Endodermal cell (in vitro differentiated cells): ENCODE data around the gene EP300. TPM values are rescaled to one million over a fixed set of nuclear protein-coding genes. Genes with fewer than 3 reads are reported as not detected.

Source experiments
- DNase-seq: peaks from one replicate; pipeline ENCODE4 v3.0.0-alpha.2; 2017
- H3K27ac ChIP-seq: 2 replicates; pipeline ENCODE4 v1.5.1; 2013; ENCODE audit warnings: mild to moderate bottlenecking, low read depth, low read length, moderate library complexity
- H3K27me3 ChIP-seq: 2 replicates; pipeline ENCODE4 v1.6.1; 2013; ENCODE audit warnings: mild to moderate bottlenecking, low read length, moderate library complexity; ENCODE audit not compliant: insufficient read depth, control insufficient read depth, poor library complexity, severe bottlenecking
- H3K36me3 ChIP-seq: 2 replicates; pipeline ENCODE4 v1.7.0; 2013; ENCODE audit warnings: mild to moderate bottlenecking, low read length, moderate library complexity; ENCODE audit not compliant: control insufficient read depth, insufficient read depth
- H3K4me1 ChIP-seq: one replicate; pipeline ENCODE4 v1.7.0; 2013; ENCODE audit warnings: low read length; ENCODE audit not compliant: control insufficient read depth, insufficient read depth
- H3K4me3 ChIP-seq: 2 replicates; pipeline ENCODE4 v1.5.1; 2013; ENCODE audit warnings: mild to moderate bottlenecking, low read length, moderate library complexity
- H3K9ac ChIP-seq: 2 replicates; pipeline ENCODE4 v1.6.1; 2013; ENCODE audit warnings: mild to moderate bottlenecking, low read length, moderate library complexity; ENCODE audit not compliant: poor library complexity, severe bottlenecking; ENCODE audit errors: extremely low read depth
- H3K9me3 ChIP-seq: 2 replicates; pipeline ENCODE4 v1.6.1; 2013; ENCODE audit warnings: mild to moderate bottlenecking, low read length, moderate library complexity; ENCODE audit not compliant: control insufficient read depth
- H3K27ac Mint-ChIP-seq: 2 replicates; pipeline ENCODE4 v1.8.0; 2020; ENCODE audit warnings: mixed read lengths
- H3K27me3 Mint-ChIP-seq: 2 replicates; pipeline ENCODE4 v1.8.0; 2021; ENCODE audit warnings: mild to moderate bottlenecking, mixed read lengths; ENCODE audit not compliant: insufficient read depth
- H3K36me3 Mint-ChIP-seq: 2 replicates; pipeline ENCODE4 v1.8.0; 2020; ENCODE audit warnings: low read depth, mixed read lengths
- H3K4me1 Mint-ChIP-seq: 2 replicates; pipeline ENCODE4 v1.8.0; 2020; ENCODE audit warnings: mixed read lengths
- H3K4me3 Mint-ChIP-seq: 2 replicates; pipeline ENCODE4 v1.8.0; 2020; ENCODE audit warnings: mild to moderate bottlenecking, moderate library complexity, mixed read lengths
- H3K9me3 Mint-ChIP-seq: 2 replicates; pipeline ENCODE4 v1.8.0; 2020; ENCODE audit warnings: mild to moderate bottlenecking, mixed read lengths
- WGBS, 2 experiments: methylation state at CpG; one replicate each; pipeline versions ENCODE4 v1.1.5 to v1.1.7; 2013; ENCODE audit warnings: missing lambda C conversion rate in 2 of 2, mixed read lengths in 1 of 2; ENCODE audit not compliant: insufficient coverage in 1 of 2, insufficient read length in 1 of 2; 5-methylcytosine and 5-hydroxymethylcytosine counted together
- total RNA-seq, 2 donors: library from RNA; stranded (reverse); fragmentation: NEBNext Ultra II Directional in 1 of 2; extraction: Animal tissue kit (Norgen Biotek cat#: 25700) in 1 of 2; gene quantifications; 2 replicates in 1 of 2; 3 replicates in 1 of 2; pipeline ENCODE4 v1.2.1, GENCODE V29; 2021
- TF ChIP-seq, protein P1 (sequence below): fragments of 200-600 bp; sonication (generic); conservative IDR thresholded peaks from 2 replicates; pipeline ENCODE4 v1.5.0; 2021; ENCODE audit warnings: antibody characterized with exemption, mild to moderate bottlenecking

Gene EP300
- total RNA-seq, 2 donors from 2014 or later, result 95.5 to 130 TPM

DNA sequence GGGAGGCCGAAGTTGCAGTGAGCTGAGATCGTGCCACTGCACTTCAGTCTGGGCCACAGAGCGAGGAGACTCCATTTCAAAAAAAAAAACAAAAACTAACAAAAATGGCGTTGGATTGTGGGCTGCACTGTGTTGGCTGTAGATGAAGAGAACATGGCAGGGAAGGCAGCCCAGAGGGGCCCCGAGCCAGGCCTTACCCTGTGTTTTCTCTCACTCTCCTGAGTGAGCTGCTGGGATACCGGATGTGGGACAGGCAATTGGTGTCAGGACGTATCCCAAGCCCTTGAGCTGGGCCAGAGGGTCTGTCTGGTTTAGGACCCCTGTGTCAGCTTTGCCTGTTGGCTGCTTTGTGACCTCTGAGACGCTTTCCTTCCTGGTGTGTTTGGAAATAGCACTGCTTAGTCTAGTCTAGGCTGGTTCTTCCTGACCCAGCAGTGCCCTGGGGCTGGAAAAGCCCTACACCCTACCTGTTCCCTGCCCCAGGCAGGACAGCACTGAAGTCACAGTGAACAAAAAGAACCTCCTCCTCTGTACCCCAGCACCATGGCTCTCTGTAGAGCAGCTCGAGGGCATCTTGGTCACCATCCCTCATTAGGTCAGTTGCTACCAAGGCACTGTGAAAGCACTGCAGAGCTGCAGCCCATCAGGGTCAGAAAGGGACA, 130.6 kb downstream of the EP300 start:
- H3K4me3 ChIP-seq, result no peak overlapping the region
- 89 to 97% methylated on average over 7 to 9 of the region's 9 CpGs for WGBS, 2 experiments
- H3K9me3 Mint-ChIP-seq, result no peaks in the 10 kb centered on the region
- H3K4me1 Mint-ChIP-seq, result no peaks in the 10 kb centered on the region
- H3K9ac ChIP-seq, result no peak overlapping the region
- TF ChIP-seq, protein P1, sequence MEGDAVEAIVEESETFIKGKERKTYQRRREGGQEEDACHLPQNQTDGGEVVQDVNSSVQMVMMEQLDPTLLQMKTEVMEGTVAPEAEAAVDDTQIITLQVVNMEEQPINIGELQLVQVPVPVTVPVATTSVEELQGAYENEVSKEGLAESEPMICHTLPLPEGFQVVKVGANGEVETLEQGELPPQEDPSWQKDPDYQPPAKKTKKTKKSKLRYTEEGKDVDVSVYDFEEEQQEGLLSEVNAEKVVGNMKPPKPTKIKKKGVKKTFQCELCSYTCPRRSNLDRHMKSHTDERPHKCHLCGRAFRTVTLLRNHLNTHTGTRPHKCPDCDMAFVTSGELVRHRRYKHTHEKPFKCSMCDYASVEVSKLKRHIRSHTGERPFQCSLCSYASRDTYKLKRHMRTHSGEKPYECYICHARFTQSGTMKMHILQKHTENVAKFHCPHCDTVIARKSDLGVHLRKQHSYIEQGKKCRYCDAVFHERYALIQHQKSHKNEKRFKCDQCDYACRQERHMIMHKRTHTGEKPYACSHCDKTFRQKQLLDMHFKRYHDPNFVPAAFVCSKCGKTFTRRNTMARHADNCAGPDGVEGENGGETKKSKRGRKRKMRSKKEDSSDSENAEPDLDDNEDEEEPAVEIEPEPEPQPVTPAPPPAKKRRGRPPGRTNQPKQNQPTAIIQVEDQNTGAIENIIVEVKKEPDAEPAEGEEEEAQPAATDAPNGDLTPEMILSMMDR, result no peak
- H3K27ac Mint-ChIP-seq, result no peak overlapping the region
- H3K4me3 Mint-ChIP-seq, result no peak overlapping the region
- peaks cover 58% of the 10 kb centered on the region for H3K36me3 Mint-ChIP-seq
- no peaks in the 10 kb centered on the region for H3K27me3 ChIP-seq
- peaks cover 56% of the 10 kb centered on the region for H3K36me3 ChIP-seq
- H3K27ac ChIP-seq, result no peak overlapping the region
- no peaks in the 10 kb centered on the region for H3K9me3 ChIP-seq
- peak; percentile 35 for DNase-seq
- H3K4me1 ChIP-seq, result no peaks in the 10 kb centered on the region
- H3K27me3 Mint-ChIP-seq, result no peaks in the 10 kb centered on the region

DNA sequence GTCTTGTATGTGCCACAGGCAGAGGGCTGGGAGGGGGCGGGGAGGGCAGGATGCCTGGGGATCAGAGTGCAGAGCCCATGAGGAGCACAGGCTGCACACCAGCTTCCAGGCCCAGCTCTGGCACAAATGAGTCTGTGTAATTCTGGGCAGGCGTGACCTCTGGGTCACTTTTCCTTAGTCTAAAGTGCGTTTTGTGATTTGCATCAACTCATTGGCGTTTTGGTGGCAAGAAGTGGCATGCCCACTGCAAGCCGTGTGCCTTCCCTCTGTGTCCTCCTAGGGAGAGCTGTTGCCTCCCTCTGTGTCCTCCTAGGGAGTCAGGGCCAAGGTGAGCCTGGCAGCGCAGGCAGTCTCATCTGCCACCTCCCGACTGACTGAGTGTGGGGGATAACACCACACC, 131.1 kb downstream of the EP300 start:
- WGBS, 2 experiments, result 90 to 92% methylated on average over 5 to 7 of the region's 7 CpGs

DNA sequence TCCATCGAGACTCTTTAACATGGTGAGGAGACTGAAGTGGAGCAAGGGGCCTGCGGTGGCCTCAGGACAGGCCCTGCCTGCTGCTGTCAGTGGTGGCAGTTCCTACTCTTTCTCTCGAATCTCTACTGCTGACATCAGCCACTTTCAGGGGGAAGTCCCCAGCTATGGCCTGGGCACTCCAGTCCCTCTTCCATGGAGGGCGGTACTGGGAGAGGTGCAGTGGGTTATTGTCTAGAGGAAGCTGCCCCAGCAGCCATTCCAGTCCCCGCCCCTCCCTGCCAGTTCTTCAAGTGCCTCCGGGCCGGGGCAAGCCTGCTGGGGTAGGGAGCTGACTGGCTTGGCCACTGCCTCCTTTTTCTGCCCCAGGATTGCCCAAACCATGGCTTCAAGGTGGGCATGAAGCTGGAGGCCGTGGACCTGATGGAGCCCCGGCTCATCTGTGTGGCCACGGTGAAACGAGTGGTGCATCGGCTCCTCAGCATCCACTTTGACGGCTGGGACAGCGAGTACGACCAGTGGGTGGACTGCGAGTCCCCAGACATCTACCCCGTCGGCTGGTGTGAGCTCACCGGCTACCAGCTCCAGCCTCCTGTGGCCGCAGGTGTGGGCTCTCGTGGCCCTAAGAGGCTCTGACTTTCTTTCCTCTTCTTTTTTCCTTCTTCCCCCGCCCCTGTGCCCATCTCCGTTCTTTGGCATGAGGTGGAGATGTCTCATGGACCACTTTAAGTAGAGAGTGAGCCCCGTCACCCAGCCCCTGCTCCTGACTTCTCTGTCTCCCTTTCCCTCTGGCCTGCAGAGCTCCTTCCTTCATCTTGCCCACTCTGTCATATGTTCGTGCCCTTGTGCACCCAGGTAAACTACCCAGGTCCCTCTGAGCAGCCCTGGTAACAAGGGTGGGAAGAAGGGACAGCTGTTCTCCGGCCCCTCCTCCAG, 134.6 kb downstream of the EP300 start:
- peaks cover 50% of the 10 kb centered on the region for H3K36me3 ChIP-seq
- no peaks in the 10 kb centered on the region for H3K9me3 ChIP-seq
- no peaks in the 10 kb centered on the region for H3K9me3 Mint-ChIP-seq
- no peak overlapping the region for H3K4me3 Mint-ChIP-seq
- 94 to 98% methylated on average over 15 to 26 of the region's 26 CpGs for WGBS, 2 experiments
- H3K27ac Mint-ChIP-seq, result no peak overlapping the region
- no peak overlapping the region for H3K27ac ChIP-seq
- H3K36me3 Mint-ChIP-seq, result peaks cover 47% of the 10 kb centered on the region
- no peak overlapping the region for H3K4me3 ChIP-seq
- no peaks in the 10 kb centered on the region for H3K4me1 ChIP-seq
- peak; percentile 24 for DNase-seq
- H3K4me1 Mint-ChIP-seq, result no peaks in the 10 kb centered on the region
- no peaks in the 10 kb centered on the region for H3K27me3 ChIP-seq
- H3K9ac ChIP-seq, result no peak overlapping the region
- H3K27me3 Mint-ChIP-seq, result no peaks in the 10 kb centered on the region
- TF ChIP-seq, protein P1, result no peak

More for the DNA sequence above, 131.1 kb downstream of the EP300 start:
- Histone ChIP-seq H3K4me1 (no peaks in the 10 kb centered on the region), H3K36me3 (peaks cover 58% of the 10 kb centered on the region), H3K9ac (no peak overlapping the region), H3K27me3 (no peaks in the 10 kb centered on the region), H3K27ac (no peak overlapping the region), H3K9me3 (no peaks in the 10 kb centered on the region), H3K4me3 (no peak overlapping the region)
- TF ChIP-seq, protein P1, result no peak
- H3K4me3 Mint-ChIP-seq, result no peak overlapping the region
- no peaks in the 10 kb centered on the region for H3K4me1 Mint-ChIP-seq
- no peaks in the 10 kb centered on the region for H3K27me3 Mint-ChIP-seq
- H3K36me3 Mint-ChIP-seq, result peaks cover 61% of the 10 kb centered on the region
- H3K27ac Mint-ChIP-seq, result no peak overlapping the region
- H3K9me3 Mint-ChIP-seq, result no peaks in the 10 kb centered on the region
- DNase-seq, result no peak
